ENCODE results near the gene FOXI1. TPM values are rescaled to one million over a fixed set of nuclear protein-coding genes. Genes with fewer than 3 reads are reported as not detected.

The FOXI1 gene
- total RNA-seq, 1 experiment from 2014 or later, result not detected

DNA sequence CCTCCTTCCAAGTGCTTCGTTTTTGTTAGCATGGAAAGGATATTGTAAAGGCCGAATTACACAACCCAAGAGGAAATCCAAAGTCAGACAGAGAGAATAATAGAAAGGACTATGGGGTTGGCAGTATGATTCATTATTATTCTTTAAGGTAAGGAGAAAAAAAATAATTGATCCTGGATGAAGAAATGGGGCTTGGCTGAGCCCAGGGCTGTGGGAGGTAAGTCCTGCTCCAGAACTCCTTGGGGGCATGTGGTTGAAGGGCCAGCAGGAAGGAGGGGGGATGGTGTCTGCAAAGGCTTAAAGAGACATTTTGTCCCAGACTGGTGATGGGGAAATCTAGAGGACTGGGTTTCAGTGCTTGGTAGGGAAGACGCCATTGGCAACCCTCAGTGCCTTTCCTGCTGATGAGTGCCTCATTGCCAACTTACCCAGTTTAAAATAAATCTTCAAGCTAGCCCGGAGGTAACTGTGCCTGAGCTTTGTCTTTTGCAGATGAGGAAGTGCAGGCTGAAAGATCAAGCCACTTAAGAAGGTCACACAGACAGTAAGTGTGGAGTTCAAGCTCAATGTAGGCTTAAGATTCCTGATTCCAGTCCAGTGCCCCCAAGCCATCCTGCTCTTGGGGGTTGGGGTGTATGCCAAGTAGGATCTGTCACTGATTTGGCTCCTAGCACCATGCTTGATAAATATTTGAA is 30.2 kb downstream of the FOXI1 start:
- intact Hi-C loops (cut with micrococcal nuclease; ENCODE audit: unreplicated experiment), result no loop called here
- no peak for TF ChIP-seq EZH2 (IDR thresholded peaks at IDR 0.05; ENCODE audit: low read depth)
- TF ChIP-seq, protein P1, sequence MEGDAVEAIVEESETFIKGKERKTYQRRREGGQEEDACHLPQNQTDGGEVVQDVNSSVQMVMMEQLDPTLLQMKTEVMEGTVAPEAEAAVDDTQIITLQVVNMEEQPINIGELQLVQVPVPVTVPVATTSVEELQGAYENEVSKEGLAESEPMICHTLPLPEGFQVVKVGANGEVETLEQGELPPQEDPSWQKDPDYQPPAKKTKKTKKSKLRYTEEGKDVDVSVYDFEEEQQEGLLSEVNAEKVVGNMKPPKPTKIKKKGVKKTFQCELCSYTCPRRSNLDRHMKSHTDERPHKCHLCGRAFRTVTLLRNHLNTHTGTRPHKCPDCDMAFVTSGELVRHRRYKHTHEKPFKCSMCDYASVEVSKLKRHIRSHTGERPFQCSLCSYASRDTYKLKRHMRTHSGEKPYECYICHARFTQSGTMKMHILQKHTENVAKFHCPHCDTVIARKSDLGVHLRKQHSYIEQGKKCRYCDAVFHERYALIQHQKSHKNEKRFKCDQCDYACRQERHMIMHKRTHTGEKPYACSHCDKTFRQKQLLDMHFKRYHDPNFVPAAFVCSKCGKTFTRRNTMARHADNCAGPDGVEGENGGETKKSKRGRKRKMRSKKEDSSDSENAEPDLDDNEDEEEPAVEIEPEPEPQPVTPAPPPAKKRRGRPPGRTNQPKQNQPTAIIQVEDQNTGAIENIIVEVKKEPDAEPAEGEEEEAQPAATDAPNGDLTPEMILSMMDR (conservative IDR thresholded peaks at IDR 0.05), result no peak
- Histone ChIP-seq H3K4me1 (replicated peaks; ENCODE audit: insufficient read depth) (peaks cover 63% of the 10 kb centered on the region), H4K20me1 (ENCODE audit: insufficient read depth) (no peaks in the 10 kb centered on the region), H3K4me2 (peak overlapping the region; percentile 13), H3K27ac (peak overlapping the region; percentile 75), H3K9me3 (ENCODE audit: insufficient read depth, low read depth) (peaks cover 13% of the 10 kb centered on the region), H3K4me3 (no peak overlapping the region), H3K36me3 (ENCODE audit: low read depth) (no peaks in the 10 kb centered on the region), H2AFZ (no peak overlapping the region), H3F3A (ENCODE audit: insufficient read depth, low read depth) (peaks cover 23% of the 10 kb centered on the region), H3K27me3 (ENCODE audit: insufficient read depth, low read depth) (no peaks in the 10 kb centered on the region), H3K9me2 (ENCODE audit: insufficient read depth) (no peaks in the 10 kb centered on the region), H3K79me2 (ENCODE audit: low read depth) (no peaks in the 10 kb centered on the region)
- BruUV-seq (replicated peaks), result no TSS peak
- POLR2A ChIA-PET (ENCODE audit: unreplicated experiment), result no interaction called here
- peak in 1 of 2 experiments; percentile 83 for DNase-seq
- CTCF ChIA-PET, result no interaction called here

DNA sequence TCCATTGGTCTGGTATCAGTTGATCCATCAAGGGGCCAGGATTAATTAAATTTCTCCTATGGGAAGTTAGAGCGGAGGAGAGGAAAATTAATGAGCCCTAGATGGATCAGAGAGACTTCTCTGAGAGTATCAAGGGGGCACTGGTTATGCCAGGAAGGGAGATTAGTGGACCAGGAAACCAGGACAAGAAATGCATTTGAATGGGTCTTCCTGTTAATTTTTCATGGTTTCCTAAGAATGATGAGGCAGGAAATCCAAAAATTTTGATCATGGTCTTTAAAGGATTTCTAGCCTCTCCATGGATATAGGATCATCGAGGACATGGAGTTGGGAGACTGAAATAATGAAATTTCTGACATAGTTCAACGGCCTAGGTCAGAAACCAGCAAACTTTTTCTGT is 30.8 kb downstream of the FOXI1 start:
- no peak overlapping the region for H3K4me3 ChIP-seq
- intact Hi-C loops (cut with micrococcal nuclease; ENCODE audit: unreplicated experiment), result no loop called here
- H3K36me3 ChIP-seq (ENCODE audit: low read depth), result no peaks in the 10 kb centered on the region
- DNase-seq, result no peak
- peaks cover 63% of the 10 kb centered on the region for H3K4me1 ChIP-seq (replicated peaks; ENCODE audit: insufficient read depth)
- H4K20me1 ChIP-seq (ENCODE audit: insufficient read depth), result no peaks in the 10 kb centered on the region
- peak overlapping the region; percentile 75 for H3K27ac ChIP-seq
- H3K79me2 ChIP-seq (ENCODE audit: low read depth), result no peaks in the 10 kb centered on the region
- no TSS peak for BruUV-seq (replicated peaks)
- H3K27me3 ChIP-seq (ENCODE audit: insufficient read depth, low read depth), result no peaks in the 10 kb centered on the region
- H3F3A ChIP-seq (ENCODE audit: insufficient read depth, low read depth), result peaks cover 23% of the 10 kb centered on the region
- CTCF ChIA-PET, result no interaction called here
- H2AFZ ChIP-seq, result no peak overlapping the region
- POLR2A ChIA-PET (ENCODE audit: unreplicated experiment), result no interaction called here
- TF ChIP-seq, protein P1 (conservative IDR thresholded peaks at IDR 0.05), result no peak
- TF ChIP-seq EZH2 (IDR thresholded peaks at IDR 0.05; ENCODE audit: low read depth), result no peak
- peaks cover 8% of the 10 kb centered on the region for H3K9me3 ChIP-seq (ENCODE audit: insufficient read depth, low read depth)
- peak overlapping the region; percentile 13 for H3K4me2 ChIP-seq
- H3K9me2 ChIP-seq (ENCODE audit: insufficient read depth), result no peaks in the 10 kb centered on the region

DNA sequence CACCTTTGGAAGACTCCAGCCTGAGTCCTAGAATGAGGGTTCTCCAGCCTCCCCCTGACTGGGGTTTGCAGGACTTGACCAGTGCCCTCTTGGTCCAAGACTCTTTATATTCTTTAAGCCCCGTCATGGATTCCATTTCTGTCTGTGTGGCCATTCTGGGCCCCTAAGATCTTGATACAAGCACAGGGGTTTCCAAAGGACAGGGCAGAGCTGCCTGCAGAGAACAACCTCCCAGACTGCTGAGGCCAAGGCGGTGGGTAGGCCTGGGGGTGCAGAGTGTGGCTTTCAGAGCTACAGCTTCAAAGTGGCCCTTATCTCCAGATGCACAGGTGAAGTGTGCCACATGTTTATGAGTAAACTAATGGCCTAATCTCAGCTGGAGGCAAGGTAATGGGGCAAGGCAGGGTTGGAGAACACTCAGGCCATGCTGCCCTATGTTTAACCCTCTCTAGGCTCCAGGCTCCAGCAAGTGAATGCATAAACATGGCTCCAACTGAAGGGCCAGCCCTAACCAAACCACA is 32.1 kb downstream of the FOXI1 start:
- H3K79me2 ChIP-seq (ENCODE audit: low read depth), result no peaks in the 10 kb centered on the region
- TF ChIP-seq EZH2 (IDR thresholded peaks at IDR 0.05; ENCODE audit: low read depth), result no peak
- TF ChIP-seq, protein P1 (conservative IDR thresholded peaks at IDR 0.05), result no peak
- H3K9me2 ChIP-seq (ENCODE audit: insufficient read depth), result no peaks in the 10 kb centered on the region
- BruUV-seq (replicated peaks), result no TSS peak
- POLR2A ChIA-PET (ENCODE audit: unreplicated experiment), result no interaction called here
- peaks cover 52% of the 10 kb centered on the region for H3K4me1 ChIP-seq (replicated peaks; ENCODE audit: insufficient read depth)
- H3F3A ChIP-seq (ENCODE audit: insufficient read depth, low read depth), result peaks cover 16% of the 10 kb centered on the region
- intact Hi-C loops (cut with micrococcal nuclease; ENCODE audit: unreplicated experiment), result no loop called here
- no peak overlapping the region for H2AFZ ChIP-seq
- no peak for DNase-seq
- CTCF ChIA-PET, result no interaction called here
- no peaks in the 10 kb centered on the region for H3K36me3 ChIP-seq (ENCODE audit: low read depth)
- H3K4me2 ChIP-seq, result no peak overlapping the region
- no peak overlapping the region for H3K27ac ChIP-seq
- H4K20me1 ChIP-seq (ENCODE audit: insufficient read depth), result no peaks in the 10 kb centered on the region
- 0 out of 2 replicates have a peak, but pooled peaks cover 4% of the 10 kb centered on the region for H3K9me3 ChIP-seq (ENCODE audit: insufficient read depth, low read depth)
- no peaks in the 10 kb centered on the region for H3K27me3 ChIP-seq (ENCODE audit: insufficient read depth, low read depth)
- no peak overlapping the region for H3K4me3 ChIP-seq
